NK-92 (cell line): ENCODE measurements around the gene KRTAP13-2.

Experiments
- DNase-seq: peaks from one replicate; lab custom pipeline; 2025; ENCODE audit not compliant: unreplicated experiment; lab: John Stamatoyannopoulos, UW

Gene KRTAP13-2

GRCh38 chr21:30326390-30326789 lies 45.7 kb downstream of the KRTAP13-2 start:
- DNase-seq, result no peak
